Anterior cingulate cortex (tissue), 58 donors: Measurements from ENCODE around the gene FARSA.

Source experiments
- DNase-seq, 58 donors: peaks; one replicate each; lab custom pipeline; 2025; lab: John Stamatoyannopoulos, UW

FARSA gene

GRCh38 chr19:12873891-12874745, 59.4 kb downstream of the FARSA start:
- DNase-seq: no peak

- peak in 4 of 58 donors; percentile 7 to 59 (median 20) for DNase-seq
Observed at GRCh38 chr19:12872941-12873890, 60.3 kb downstream of the FARSA start.
